Activated T-cell treated with anti-CD3 and anti-CD28 coated beads for 48 hours (primary cell): ENCODE measurements around the gene OR6B3.
"Not testable (repeated sequence)": the region's sequence is repeated elsewhere in the genome, so short reads cannot be mapped to it uniquely, and the experiment has no call there.

Experiments used
- DNase-seq: peaks from one replicate; pipeline ENCODE4 v3.0.0-alpha.2; 2020; ENCODE audit warnings: low read depth

The OR6B3 gene

DNA sequence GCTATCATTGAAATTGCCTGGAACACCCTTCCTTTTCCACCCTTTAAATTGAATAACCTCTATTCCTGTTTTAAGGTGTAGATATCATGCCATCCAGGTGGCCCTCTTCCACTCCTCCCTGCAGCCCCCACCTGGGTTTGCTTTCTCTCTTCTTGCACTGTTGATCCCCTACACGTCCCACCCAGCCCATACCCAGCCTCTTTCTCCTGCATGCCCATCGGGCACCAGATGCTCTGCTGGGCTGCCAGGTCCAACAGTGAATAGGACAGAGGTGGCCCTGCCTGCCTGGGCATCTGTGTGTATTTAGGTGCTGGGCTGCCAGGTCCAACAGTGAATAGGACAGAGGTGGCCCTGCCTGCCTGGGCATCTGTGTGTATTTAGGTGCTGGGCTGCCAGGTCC is 9.2 kb downstream of the OR6B3 start:
- DNase-seq = not testable (repeated sequence)

DNA sequence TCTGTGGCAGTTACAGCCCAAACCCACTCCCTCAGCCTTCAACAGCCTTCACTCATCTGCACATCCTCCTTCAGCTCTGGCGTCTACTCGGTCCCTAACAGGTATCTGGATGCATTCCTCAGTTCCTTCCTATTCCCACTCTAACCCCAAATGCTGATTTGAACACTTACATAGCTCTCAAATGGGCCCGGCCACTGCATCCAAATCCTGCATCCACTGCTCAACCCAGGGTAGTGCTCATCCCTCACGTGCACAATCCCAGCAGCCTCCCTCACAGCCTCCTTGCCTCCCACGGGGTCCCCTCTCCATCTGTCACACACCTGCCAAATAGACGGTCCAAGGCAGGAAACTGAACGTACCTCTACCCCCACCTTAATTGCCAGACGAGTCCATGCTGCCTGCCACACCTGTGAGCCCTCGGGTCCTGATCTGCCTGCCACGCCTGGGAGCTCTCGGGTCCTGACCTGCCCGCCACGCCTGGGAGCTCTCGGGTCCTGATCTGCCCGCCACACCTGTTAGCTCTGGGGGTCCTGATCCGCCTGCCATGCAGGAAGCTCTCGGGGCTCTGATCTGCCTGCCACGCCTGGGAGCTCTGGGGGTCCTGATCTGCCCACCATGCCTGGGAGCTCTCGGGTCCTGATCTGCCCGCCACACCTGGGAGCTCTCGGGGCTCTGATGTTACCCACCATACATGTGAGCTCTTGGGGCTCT is 9.9 kb downstream of the OR6B3 start:
- no peak for DNase-seq

DNA sequence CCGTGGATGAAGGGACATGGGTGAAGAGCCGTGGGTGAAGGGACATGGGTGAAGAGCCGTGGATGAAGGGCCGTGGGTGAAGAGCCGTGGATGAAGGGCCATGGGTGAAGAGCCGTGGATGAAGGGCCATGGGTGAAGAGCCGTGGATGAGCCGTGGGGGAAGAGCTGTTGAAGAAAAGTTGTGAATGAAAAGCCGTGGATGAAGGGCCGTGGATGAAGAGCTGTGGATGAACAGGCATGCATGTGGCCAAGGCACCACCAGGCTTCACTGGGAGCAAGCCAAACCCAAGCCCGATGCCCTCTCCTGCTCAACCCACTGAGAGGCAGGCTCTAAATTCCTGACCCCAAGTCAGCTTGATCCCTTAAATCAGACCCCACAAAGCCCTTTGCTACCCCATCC is 10.6 kb downstream of the OR6B3 start:
- DNase-seq = no peak

DNA sequence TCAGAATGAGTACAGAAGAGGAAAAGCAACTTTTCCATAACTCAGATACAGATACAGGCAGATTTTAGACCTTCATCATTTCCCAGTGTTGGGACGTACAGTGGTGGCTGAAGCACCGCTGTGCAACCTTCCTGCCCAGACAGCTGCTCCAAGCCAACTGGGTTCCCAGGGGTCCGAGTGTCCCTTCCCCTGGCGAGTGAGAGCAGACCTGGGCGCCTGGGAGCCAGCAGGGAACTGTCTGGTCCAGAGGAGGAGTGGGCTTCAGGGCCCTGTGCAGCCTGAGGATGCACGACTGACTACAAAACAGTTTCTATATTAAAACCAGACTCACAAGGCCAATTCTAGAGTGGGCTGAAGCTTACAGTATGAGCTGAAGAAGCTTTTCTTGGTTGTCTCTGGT is 12.0 kb downstream of the OR6B3 start:
- no peak for DNase-seq

DNA sequence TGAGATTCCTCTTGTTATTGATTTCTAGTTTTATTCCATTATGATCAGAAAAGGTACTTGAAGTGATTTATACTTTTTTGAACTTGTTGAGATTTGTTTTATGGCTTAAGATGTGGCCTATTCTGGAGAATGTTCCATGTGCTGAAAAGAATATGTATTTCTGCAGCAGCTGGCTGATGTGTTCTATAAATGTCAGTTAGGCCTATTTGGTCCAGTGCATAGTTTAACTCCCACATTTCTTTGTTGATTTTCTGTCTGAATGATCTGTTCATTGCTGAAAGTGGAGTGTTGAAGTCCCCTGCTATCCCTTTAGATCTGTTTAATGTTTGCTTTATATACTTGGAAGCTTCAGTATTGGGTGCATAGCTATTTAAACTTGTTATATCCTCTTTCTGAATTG is 16.0 kb downstream of the OR6B3 start:
- no peak for DNase-seq

DNA sequence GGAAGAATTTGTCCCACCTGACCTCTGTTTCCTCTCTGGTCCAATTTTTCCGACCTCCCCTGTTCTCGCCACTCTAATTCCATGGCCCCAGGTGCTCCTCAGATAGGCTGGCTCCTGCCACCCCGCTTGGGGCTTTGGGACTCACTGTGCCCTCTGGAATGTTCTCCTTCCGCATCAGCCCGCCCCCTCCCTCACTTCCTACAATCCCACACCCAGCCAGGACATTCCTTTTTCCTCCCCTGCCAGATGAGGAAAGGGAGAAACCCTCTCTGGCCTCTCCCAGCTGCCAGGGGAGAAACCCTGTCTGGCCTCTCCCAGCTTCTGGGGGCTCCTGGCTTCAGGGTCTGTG is 20.0 kb downstream of the OR6B3 start:
- DNase-seq = no peak

DNA sequence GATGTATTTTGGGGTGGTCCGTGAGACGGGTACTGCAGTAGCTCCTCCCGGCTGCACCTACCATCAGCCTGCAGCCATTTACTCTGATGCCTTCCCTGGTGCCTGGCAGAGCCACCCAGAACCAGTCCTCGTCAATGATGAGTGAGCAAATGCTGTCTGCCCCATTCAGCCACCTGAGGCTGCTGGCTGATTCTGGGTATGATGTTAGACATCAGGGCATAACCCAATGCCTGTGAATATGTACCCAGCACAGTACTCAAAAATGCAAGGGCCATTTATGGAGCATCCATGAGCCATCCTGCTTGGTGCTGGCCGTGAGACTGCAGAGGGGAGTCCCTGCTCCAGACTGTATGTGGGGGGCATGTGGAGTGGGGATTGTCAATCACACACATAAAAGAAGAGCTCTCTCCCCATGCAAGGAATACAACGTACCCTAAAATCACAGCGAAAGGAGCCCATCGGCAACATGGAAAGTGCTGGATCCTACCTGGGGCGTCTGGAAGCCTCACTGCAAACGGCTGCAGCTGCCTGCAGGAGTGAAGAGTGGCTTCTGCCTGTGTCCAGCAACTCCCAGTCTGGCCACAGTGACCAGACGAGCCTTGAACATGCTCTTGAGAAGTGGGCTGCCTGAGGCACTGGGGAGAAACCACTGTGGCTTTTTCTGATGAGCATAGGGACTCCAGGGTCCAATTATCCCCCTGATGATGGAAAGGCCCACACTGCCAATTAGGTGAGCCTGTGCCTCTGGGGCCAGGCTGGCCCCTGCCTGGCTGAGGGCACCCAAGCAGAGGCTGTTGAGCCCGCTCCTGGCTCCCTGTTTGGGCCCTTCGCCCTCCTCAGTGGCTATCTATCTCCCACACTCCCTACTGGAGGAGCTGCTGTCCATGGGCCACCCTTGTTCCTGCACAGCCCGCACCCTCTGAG is 20.7 kb downstream of the OR6B3 start:
- DNase-seq = no peak

DNA sequence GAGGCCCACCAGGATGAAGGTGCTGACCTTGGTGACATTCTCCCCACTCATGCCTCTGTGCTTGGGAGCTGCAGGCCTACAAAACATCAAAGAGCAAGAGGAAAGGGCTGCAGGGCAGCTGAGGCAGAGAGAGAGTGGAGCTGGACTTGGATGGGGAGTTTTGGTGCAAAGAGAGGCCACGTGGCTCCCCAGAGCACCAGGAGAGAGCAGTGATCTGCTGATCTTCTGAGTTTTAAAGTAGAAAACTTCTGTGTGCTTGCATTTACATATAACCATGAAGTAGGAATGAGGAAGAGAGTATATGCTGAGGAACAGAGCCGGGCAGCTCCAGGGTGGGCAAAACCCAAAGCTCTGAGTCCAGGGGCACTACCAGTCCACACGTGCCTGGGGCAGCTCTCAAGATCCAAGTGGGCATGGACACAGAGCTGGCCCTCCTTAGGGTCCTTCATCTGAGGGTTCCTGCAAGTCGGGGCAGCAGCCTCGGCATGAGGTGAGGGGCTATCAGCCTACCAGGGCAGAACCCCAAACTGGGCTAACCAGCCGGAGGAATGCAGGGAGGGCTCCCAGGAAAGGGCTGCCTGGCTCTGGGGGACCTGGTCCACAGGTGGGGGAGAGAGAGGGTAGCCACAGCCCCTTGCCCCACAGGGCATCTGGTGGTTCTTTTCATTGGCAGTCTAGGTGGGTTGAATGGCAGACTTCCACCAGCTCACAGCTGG is 22.8 kb downstream of the OR6B3 start, which contains the start of gene OR6B2:
Gene OR6B2, minus strand, starts transcription at position 51 of the 716 bp plus-strand sequence. Its CDS starts 0 bp downstream, at position 51.
- DNase-seq = no peak

DNA sequence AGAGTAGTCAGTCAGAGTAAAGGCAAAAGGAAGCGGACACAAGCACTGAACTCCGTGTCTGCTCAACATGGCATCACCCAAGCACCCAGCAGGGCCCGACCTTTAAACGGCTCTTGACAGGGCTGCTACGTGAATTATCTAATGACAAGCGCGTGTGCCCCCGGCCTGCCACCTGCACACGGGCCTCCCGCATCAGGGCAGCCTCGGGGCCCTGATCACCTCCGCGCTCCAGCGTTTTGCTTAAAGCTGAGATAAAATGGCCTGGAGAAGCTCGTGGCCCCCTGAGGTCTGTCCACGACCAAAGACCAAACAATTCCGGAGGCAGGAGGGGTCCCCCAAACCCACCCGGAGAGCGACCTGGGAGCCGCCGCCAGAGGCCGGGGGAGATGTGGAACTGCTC is 28.6 kb downstream of the OR6B3 start:
- peak; percentile 14 for DNase-seq

DNA sequence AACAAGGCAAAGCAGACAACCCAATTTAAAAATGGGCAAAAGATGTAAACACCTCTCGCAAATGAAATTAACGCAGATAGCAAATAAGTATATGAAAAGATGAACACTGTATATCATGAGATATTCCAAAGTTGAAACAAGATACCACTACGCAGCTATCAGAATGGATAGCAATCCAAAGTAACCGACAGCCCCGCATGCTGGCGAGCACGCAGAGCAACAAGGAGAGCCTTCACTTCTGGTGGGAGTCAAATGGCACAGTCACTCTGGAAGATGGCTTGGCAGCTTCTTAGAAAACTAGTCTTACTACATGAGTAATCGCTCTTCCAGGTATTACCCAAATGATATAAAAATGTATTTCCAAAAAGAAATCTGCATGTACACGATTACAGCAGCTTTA is 29.5 kb downstream of the OR6B3 start:
- peak; percentile 3 for DNase-seq

DNA sequence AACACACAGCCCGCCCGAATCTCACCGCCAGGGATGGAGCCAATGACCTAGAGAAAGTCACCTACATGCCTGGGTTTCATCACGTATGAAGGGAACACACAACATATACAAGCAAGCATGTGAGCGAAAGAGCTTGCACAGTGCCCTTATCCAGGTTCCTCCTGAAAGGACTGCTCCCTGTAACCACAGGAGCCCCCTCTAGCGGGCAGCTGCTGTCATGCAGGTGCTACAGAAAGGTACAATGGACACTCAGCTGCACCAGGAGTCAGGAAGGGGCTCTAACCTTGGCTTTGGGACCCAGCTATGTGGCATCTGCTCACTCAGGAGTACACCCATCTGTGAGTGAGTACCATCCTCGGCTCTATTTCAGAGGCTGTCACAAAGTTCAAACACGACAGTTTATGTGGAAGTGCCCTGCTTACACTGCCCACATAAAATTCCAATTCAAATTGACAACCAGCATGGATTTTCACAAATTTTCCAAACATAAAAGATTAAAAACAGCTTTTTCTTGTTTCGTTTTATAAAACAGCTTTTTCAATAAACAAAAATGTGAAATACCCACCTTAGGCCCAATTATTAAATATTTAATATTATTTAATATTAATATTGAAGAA is 31.7 kb downstream of the OR6B3 start:
- DNase-seq = peak; percentile 56

DNA sequence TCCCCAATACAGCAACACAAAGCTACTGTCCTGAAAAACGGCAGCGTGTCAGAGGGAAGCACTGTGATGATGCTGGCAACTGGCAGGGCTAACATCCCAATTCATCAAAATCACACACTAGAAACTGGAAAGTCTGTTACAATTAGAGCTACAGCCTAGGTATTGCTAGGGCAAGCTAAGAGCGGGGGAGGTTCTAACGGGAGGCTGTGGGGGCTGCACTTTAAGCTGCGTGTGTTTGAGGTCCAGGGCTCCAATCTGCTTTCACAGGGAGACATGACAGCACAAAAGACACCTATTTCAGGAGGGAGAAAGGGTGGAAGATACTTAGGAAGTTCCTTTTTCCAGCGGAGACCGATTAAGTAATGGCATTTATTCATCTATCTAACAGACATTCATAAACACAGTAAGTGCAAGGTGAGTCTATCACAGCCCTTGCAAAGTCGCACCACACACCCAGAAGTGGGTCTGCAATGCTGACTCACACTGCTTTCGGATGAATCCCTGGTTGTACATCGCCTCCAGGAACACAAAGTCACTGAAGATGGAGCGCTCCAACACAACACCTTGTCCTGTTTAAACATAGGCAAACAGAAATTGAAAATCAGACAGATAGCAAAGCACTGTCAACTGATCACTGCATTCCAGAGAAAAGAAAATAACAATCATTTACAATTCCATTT is 35.1 kb downstream of the OR6B3 start:
- DNase-seq = no peak

DNA sequence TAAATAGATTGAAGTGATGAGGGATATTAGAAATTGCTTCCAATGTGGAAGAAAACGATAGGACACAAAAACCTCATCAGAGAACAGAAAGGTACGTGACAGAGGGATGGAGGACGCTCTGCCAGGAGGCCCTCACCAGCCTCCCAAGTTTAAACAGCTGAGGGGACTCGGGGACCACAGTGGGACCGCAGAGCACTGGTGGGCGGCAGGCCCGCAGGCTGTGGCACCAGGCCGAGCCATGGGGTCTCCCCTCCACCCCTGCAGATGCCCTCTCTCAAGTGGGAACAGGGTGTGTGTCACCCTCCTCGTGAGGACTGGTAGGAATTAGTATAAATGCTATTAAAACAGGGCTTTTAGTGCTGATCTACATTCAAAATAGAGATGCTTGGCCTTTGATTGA is 39.0 kb downstream of the OR6B3 start:
- no peak for DNase-seq

DNA sequence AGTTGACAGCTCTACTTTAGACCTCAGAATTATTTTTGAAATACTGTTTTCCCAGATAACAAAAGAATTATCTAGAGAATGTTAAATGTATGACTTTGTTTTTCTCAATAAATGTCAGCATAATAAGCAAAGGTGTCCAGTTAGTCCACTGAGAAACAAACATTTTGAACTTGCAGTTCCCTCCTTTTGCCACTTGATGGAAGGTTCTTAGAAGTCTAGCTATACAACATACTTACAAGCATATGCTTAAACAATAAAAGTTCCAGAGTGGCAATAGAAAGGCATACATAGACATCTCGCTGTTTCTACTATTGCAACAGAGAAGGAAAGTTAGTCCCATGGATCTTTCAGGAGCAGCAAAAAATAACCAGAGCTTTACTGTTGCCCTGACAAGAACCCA is 40.0 kb downstream of the OR6B3 start:
- no peak for DNase-seq

DNA sequence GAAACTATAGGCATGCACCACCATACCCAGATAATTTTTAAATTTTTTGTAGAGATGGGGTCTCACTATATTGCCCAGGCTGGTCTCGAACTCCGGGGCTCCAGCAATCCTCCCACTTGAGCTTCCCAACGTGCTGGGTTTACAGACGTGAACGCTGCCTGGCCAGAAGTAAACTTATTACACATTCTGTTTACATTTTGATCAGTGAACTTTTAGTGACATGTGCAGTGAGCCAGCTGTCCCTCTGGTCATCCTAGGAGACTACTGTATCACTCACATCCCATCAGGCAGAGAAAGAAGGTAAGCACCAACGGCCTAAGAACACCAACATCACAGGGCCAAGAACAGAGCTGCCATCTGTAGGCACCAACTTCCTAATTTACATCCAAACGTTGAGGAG is 50.3 kb downstream of the OR6B3 start:
- no peak for DNase-seq

DNA sequence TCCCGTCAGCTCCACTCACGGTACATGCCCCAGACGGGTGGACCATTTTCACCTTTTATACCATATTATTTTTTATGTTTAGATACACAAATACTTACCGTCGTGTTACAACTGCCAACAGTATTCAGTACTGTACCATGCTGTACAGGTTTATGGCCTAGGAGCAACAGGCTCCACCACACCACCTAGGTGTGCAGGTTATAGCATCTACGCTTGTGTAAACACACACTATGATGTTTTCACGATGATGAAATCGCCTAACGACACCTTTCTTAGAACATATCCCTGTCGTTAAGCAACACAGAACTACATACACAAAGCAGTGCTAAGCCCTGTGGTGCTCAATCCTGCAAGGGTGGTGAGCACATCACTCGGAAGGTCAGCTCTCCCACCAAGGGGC is 52.6 kb downstream of the OR6B3 start:
- no peak for DNase-seq

DNA sequence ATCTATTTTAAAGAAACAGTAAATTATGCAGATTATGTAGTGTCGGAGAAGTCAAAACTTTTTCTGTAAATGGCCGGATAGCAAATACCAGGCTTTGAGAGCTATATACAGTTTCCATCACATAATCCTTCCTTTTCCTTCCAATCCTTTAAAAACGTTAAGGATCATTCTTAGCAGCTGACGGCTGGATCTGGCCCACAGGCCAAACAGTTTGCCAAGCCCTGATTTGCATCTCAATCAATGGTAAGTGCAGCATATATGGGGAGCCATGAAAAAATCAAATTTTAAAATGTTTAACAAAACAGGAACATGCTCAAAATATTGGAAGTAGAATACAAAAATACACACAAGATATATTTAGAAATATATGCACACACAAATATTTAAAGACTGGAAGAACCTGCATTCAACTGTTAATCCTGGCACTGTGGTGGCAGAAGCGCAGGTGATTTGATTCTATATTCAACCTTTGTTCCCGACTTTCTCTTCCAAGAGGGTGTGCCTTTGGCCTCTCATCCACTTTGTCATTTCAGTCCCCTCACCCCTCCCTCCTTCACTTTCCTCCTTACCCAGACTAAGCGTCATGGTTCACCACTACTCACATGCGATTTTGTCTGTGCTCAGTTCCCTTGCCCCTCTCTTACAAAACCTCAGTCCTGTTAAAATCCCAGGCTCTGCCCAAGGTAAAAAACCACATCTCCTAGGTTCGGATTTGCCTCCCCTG is 55.5 kb downstream of the OR6B3 start:
- no peak for DNase-seq
